ENCODE measurements around the gene JAKMIP2.

JAKMIP2 gene

GRCh38 chr5:147751156-147751830 is 31.2 kb downstream of the JAKMIP2 start:
- TF ChIP-seq CTCF (IDR thresholded peaks at IDR 0.05; ENCODE audit: extremely low read depth, insufficient read depth, missing control alignments) = no peak
- no peak for DNase-seq (ENCODE audit: low spot score)
- in situ Hi-C loops (cut with MboI; ENCODE audit: low pct_unique_long_range_greater_than_20kb, low sequenced_read_pairs, unreplicated experiment) = no loop called here

GRCh38 chr5:147750065-147750464 is 32.5 kb downstream of the JAKMIP2 start:
- in situ Hi-C loops (cut with MboI; ENCODE audit: low pct_unique_long_range_greater_than_20kb, low sequenced_read_pairs, unreplicated experiment) = no loop called here
- TF ChIP-seq CTCF (IDR thresholded peaks at IDR 0.05; ENCODE audit: extremely low read depth, insufficient read depth, missing control alignments) = no peak
- no peak for DNase-seq (ENCODE audit: low spot score)

- no peak for TF ChIP-seq CTCF (IDR thresholded peaks at IDR 0.05; ENCODE audit: extremely low read depth, insufficient read depth, missing control alignments)
- no peak for DNase-seq (ENCODE audit: low spot score)
- in situ Hi-C loops (cut with MboI; ENCODE audit: low pct_unique_long_range_greater_than_20kb, low sequenced_read_pairs, unreplicated experiment) = no loop called here
Observed at GRCh38 chr5:147748590-147748989, 33.9 kb downstream of the JAKMIP2 start.

GRCh38 chr5:147746986-147747385 is 35.5 kb downstream of the JAKMIP2 start:
- in situ Hi-C loops (cut with MboI; ENCODE audit: low pct_unique_long_range_greater_than_20kb, low sequenced_read_pairs, unreplicated experiment) = no loop called here
- no peak for DNase-seq (ENCODE audit: low spot score)
- TF ChIP-seq CTCF (IDR thresholded peaks at IDR 0.05; ENCODE audit: extremely low read depth, insufficient read depth, missing control alignments) = no peak

- TF ChIP-seq CTCF (IDR thresholded peaks at IDR 0.05; ENCODE audit: extremely low read depth, insufficient read depth, missing control alignments) = no peak
- in situ Hi-C loops (cut with MboI; ENCODE audit: low pct_unique_long_range_greater_than_20kb, low sequenced_read_pairs, unreplicated experiment) = no loop called here
- no peak for DNase-seq (ENCODE audit: low spot score)
Observed at GRCh38 chr5:147743678-147744374, 38.7 kb downstream of the JAKMIP2 start.

- in situ Hi-C loops (cut with MboI; ENCODE audit: low pct_unique_long_range_greater_than_20kb, low sequenced_read_pairs, unreplicated experiment) = no loop called here
- DNase-seq (ENCODE audit: low spot score) = no peak
- TF ChIP-seq CTCF (IDR thresholded peaks at IDR 0.05; ENCODE audit: extremely low read depth, insufficient read depth, missing control alignments) = no peak
Observed at GRCh38 chr5:147743012-147743411, 39.5 kb downstream of the JAKMIP2 start.
